Heart left ventricle (tissue), 16 donors: Measurements from ENCODE around the gene CLCA2. TPM values are rescaled to one million over a fixed set of nuclear protein-coding genes. Genes with fewer than 3 reads are reported as not detected.

Experiments
- ATAC-seq, 4 donors: fragments of 200-7000 bp; cut with Tn5 transposase; one replicate each; pipeline ENCODE4 v1.9.1; 2020 to 2022; ENCODE audit warnings: moderate library complexity in 4 of 4, mild to moderate bottlenecking in 3 of 4, moderate number of reproducible peaks in 1 of 4
- DNase-seq, 5 donors: peaks; one replicate each; pipeline ENCODE4 v3.0.0-alpha.2; 2020
- H3K27ac ChIP-seq, 12 donors: fragments of 200-600 bp; sonication (generic) in 4 of 12; one replicate each; pipeline versions ENCODE4 v1.5.0 to v1.8.0; 2016 to 2022; ENCODE audit warnings: mild to moderate bottlenecking in 2 of 12
- H3K27me3 ChIP-seq, 9 donors: fragments of 200-600 bp; sonication (generic) in 2 of 9; one replicate each; pipeline versions ENCODE4 v1.5.1 to v1.8.0; 2016 to 2022; ENCODE audit warnings: mild to moderate bottlenecking in 3 of 9
- H3K36me3 ChIP-seq, 9 donors: fragments of 200-600 bp; sonication (generic) in 2 of 9; one replicate each; pipeline versions ENCODE4 v1.5.0 to v1.8.0; 2018 to 2022; ENCODE audit warnings: mild to moderate bottlenecking in 2 of 9
- H3K4me1 ChIP-seq, 12 donors: fragments of 200-600 bp; sonication (generic) in 4 of 12; one replicate each; pipeline versions ENCODE4 v1.5.0 to v1.8.0; 2016 to 2022; ENCODE audit warnings: mild to moderate bottlenecking in 3 of 12
- H3K4me3 ChIP-seq, 12 donors: fragments of 200-600 bp; sonication (generic) in 4 of 12; one replicate each; pipeline versions ENCODE4 v1.5.0 to v1.8.0; 2017 to 2022; ENCODE audit warnings: mild to moderate bottlenecking in 9 of 12, moderate library complexity in 4 of 12
- H3K9me3 ChIP-seq, 12 donors: fragments of 200-600 bp; sonication (generic) in 4 of 12; one replicate each; pipeline versions ENCODE4 v1.5.0 to v1.8.0; 2016 to 2022; ENCODE audit warnings: mild to moderate bottlenecking in 1 of 12
- CTCF ChIP-seq, 12 donors: fragments of 200-600 bp; sonication (generic) in 4 of 12; IDR thresholded peaks; one replicate each; pipeline versions ENCODE4 v1.5.0 to v1.8.0; 2018 to 2022; ENCODE audit warnings: antibody characterized with exemption in 12 of 12, mild to moderate bottlenecking in 5 of 12
- POLR2A ChIP-seq, 2 donors: fragments of 450-650 bp; IDR thresholded peaks; one replicate each; pipeline ENCODE4 v1.6.1; 2017; ENCODE audit warnings: antibody characterized with exemption in 2 of 2, mild to moderate bottlenecking in 2 of 2, moderate library complexity in 2 of 2
- WGBS, 4 donors: extraction: QIAGEN DNeasy Blood & Tissue Kit in 2 of 4; methylation state at CpG; one replicate each; pipeline versions ENCODE4 v1.1.5 to v1.1.7; 2013 to 2018; 5-methylcytosine and 5-hydroxymethylcytosine counted together
- intact Hi-C, 10 donors: fragments of 100-400 bp; cut with DNase I; formaldehyde crosslinking; loops; one replicate each; pipeline versions ENCODE4 v1.11.1 to v1.14.2; 2022
- polyA plus RNA-seq, 2 donors: library from polyadenylated mRNA; stranded (reverse); fragments of 200-250 nt; gene quantifications; one replicate each; pipeline ENCODE4 v1.2.3, GENCODE V29; 2013
- total RNA-seq, 9 donors: library from RNA; depleted of rRNA in 2 of 9; stranded (reverse); fragments of >200 nt in 2 of 9; fragmentation: NEBNext Ultra II Directional in 3 of 9; extraction: Animal tissue kit (Norgen Biotek cat#: 25700) in 3 of 9; gene quantifications; one replicate each; pipeline versions ENCODE4 v1.1.0 to v1.2.4, GENCODE V29; 2016 to 2023
- donor health status: ischemic (EF 13 %, LVEDD 7.1; RV severe dilation, severe dysfunction).
- donor health status: healthy with polysubstance abuse.
- donor health status: DM: no; HTN: yes; CAD: no.
- donor health status: DM: no; HTN: no; CAD: no.
- donor health status: ischemic (EF 25% LVEDD 6.9; RV normal size, moderate dysfunction).
- donor health status: ischemic (EF 25% LVEDD 5.7; RV mildly dilated, moderate dysfunction).
- donor health status: healthy.
- donor health status: DM: yes; HTN: yes; CAD: no.
- donor health status: ischemic (EF 35%, LVEDD 5.7; RV mildly dilated, moderate dysfunction).
- donor health status: nonischemic (EF 11% LVEDD 7.7; RV severe dilation, severe dysfunction).
- donor health status: DM: yes; HTN: yes; CAD: no.
- donor health status: PGD.
- donor health status: ischemic (EF 29% LVEDD 5.4; RV normal size, mild dysfunction).
- donor health status: nonischemic (EF 23%, LVEDD 6.1; RV moderate dilation, normal function).

The CLCA2 gene
- total and polyA plus RNA-seq, 11 donors: 0.07 to 0.24 (median 0.16) TPM; not detected in 8

DNA sequence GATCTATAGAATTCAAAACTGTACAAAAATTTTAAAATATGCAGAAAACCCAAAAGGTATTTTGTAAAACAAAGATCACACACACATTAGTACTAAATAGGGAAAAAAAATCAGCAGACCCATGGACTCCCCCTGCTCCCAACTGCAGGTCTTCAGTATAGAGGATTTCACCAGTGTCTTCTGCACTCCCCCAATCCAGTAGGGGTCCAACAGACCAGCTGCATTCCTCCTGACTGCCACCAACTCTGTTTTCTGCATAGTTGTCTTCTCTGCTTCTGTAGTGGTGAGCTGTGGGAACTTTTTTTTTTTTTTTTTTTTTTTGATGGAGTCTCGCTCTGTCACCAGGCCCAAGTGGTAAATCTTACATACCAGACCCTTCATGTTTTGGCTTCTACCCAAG lies 21.9 kb downstream of the CLCA2 start:
- no peak for TF ChIP-seq CTCF (IDR thresholded peaks at IDR 0.05)
- TF ChIP-seq POLR2A (IDR thresholded peaks at IDR 0.05): no peak
- Histone ChIP-seq H3K4me1 (no peaks in the 10 kb centered on the region), H3K27ac (no peak overlapping the region), H3K4me3 (no peak overlapping the region), H3K36me3 (no peaks in the 10 kb centered on the region), H3K9me3 (no peaks in the 10 kb centered on the region), H3K27me3 (no peaks in the 10 kb centered on the region)
- intact Hi-C loops: no loop called here
- WGBS, 4 donors: 56 to 90% (median 77%) methylated on average over 1 of the region's 1 CpG
- no peak for DNase-seq
- no peak for ATAC-seq

GRCh38 chr1:86447198-86447790 lies 23.3 kb downstream of the CLCA2 start:
- Histone ChIP-seq H3K4me3 (no peak overlapping the region), H3K36me3 (no peaks in the 10 kb centered on the region), H3K27me3 (no peaks in the 10 kb centered on the region), H3K9me3 (no peaks in the 10 kb centered on the region), H3K27ac (no peak overlapping the region), H3K4me1 (no peaks in the 10 kb centered on the region)
- 62 to 84% (median 77%) methylated on average over 4 of the region's 4 CpGs for WGBS, 4 donors
- intact Hi-C loops: no loop called here
- TF ChIP-seq CTCF (IDR thresholded peaks at IDR 0.05): no peak
- no peak for TF ChIP-seq POLR2A (IDR thresholded peaks at IDR 0.05)
- ATAC-seq: no peak
- DNase-seq: no peak

DNA sequence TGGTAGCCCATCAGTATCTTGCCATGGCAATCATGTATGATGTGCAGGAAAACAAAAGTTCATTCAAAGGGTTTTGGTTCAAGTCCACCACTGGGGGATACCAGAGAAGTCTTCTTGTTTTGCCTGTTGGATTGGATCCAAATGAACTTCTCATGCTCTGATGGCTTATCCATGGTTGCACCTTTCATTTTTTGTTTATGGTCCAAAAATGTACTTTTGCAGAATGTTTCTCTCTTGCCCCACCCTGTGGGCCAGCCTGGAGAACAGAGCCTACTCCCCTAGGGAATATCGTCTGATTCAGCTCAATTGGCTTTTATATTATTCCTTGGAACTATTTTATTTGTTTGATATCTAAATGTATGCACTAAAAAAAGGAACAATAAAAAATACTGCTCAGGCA lies 24.7 kb downstream of the CLCA2 start:
- Histone ChIP-seq H3K27me3 (no peaks in the 10 kb centered on the region), H3K27ac (no peak overlapping the region), H3K4me3 (no peak overlapping the region), H3K4me1 (no peaks in the 10 kb centered on the region), H3K9me3 (no peaks in the 10 kb centered on the region), H3K36me3 (no peaks in the 10 kb centered on the region)
- ATAC-seq: no peak
- TF ChIP-seq CTCF (IDR thresholded peaks at IDR 0.05) (no peak), POLR2A (IDR thresholded peaks at IDR 0.05) (no peak)
- intact Hi-C loops: no loop called here
- 61 to 89% (median 70%) methylated on average over 1 of the region's 1 CpG for WGBS, 4 donors
- no peak for DNase-seq

- TF ChIP-seq CTCF (IDR thresholded peaks at IDR 0.05): no peak
- TF ChIP-seq POLR2A (IDR thresholded peaks at IDR 0.05): no peak
- no peak for DNase-seq
- no peak for ATAC-seq
- no peak overlapping the region for H3K4me3 ChIP-seq
- H3K36me3 ChIP-seq: no peaks in the 10 kb centered on the region
- 94 to 100% (median 98%) methylated on average over 1 of the region's 1 CpG for WGBS, 4 donors
- intact Hi-C loops: no loop called here
- H3K27me3 ChIP-seq: no peaks in the 10 kb centered on the region
- H3K4me1 ChIP-seq: no peaks in the 10 kb centered on the region
- no peaks in the 10 kb centered on the region for H3K9me3 ChIP-seq
- no peak overlapping the region for H3K27ac ChIP-seq
Observed at GRCh38 chr1:86449103-86449502, 25.1 kb downstream of the CLCA2 start.
